ENCODE measurements around the gene THSD4. TPM values are rescaled to one million over a fixed set of nuclear protein-coding genes. Genes with fewer than 3 reads are reported as not detected.

The THSD4 gene
- total and polyA plus RNA-seq, 2 donors (not counting 1 experiment from before 2014, with no cell fraction given): 43.1 to 95.5 TPM

GRCh38 chr15:71573599-71573998 is 458.3 kb downstream of the THSD4 start:
- H4K20me1 ChIP-seq (ENCODE audit: control insufficient read depth, extremely low read depth, insufficient read depth, low read length): no peaks in the 10 kb centered on the region
- no peaks in the 10 kb centered on the region for H3K79me2 ChIP-seq (ENCODE audit: control insufficient read depth, insufficient read depth, low read length)
- H3K27me3 ChIP-seq (ENCODE audit: control insufficient read depth, insufficient read depth, low read length): no peaks in the 10 kb centered on the region
- no peak overlapping the region for H3K4me2 ChIP-seq (ENCODE audit: extremely low read depth, insufficient read depth, low read length)
- no peak overlapping the region for H3K9ac ChIP-seq (ENCODE audit: insufficient read depth, low read length)
- no peak overlapping the region for H3K27ac ChIP-seq (ENCODE audit: insufficient read depth, low read length)
- H2AFZ ChIP-seq (ENCODE audit: low read length): no peak overlapping the region
- H3K4me3 ChIP-seq (replicated peaks in 1 of 4; ENCODE audit: control extremely low read depth in 1 of 4, insufficient read depth in 1 of 4, low read depth in 3 of 4, low read length in 4 of 4): no peak overlapping the region
- no peak for DNase-seq (ENCODE audit: low read depth in 2 of 2)
- no peaks in the 10 kb centered on the region for H3K4me1 ChIP-seq (ENCODE audit: control insufficient read depth, extremely low read depth, insufficient read depth, low read length)
- no peak for TF ChIP-seq EZH2 (IDR thresholded peaks at IDR 0.05; ENCODE audit: low read length, missing control alignments)
- TF ChIP-seq CTCF (conservative IDR thresholded peaks at IDR 0.05 in 1 of 2, IDR thresholded peaks at IDR 0.05 in 1 of 2; ENCODE audit: low read depth in 1 of 2, low read length in 2 of 2): no peak
- H3K9me3 ChIP-seq (ENCODE audit: control insufficient read depth, insufficient read depth, low read depth, low read length): no peaks in the 10 kb centered on the region
- no peaks in the 10 kb centered on the region for H3K36me3 ChIP-seq (ENCODE audit: control insufficient read depth, insufficient read depth, low read length)

- no peaks in the 10 kb centered on the region for H3K27me3 ChIP-seq (ENCODE audit: control insufficient read depth, insufficient read depth, low read length)
These were observed 460.3 kb downstream of the THSD4 start for GRCh38 chr15:71575474-71576045.

GRCh38 chr15:71577071-71577470 is 461.8 kb downstream of the THSD4 start:
- Histone ChIP-seq H3K9me3 (ENCODE audit: control insufficient read depth, insufficient read depth, low read depth, low read length) (no peaks in the 10 kb centered on the region), H3K79me2 (ENCODE audit: control insufficient read depth, insufficient read depth, low read length) (no peaks in the 10 kb centered on the region), H3K4me2 (ENCODE audit: extremely low read depth, insufficient read depth, low read length) (no peak overlapping the region), H4K20me1 (ENCODE audit: control insufficient read depth, extremely low read depth, insufficient read depth, low read length) (no peaks in the 10 kb centered on the region), H2AFZ (ENCODE audit: low read length) (no peak overlapping the region), H3K36me3 (ENCODE audit: control insufficient read depth, insufficient read depth, low read length) (no peaks in the 10 kb centered on the region), H3K4me3 (replicated peaks in 1 of 4; ENCODE audit: control extremely low read depth in 1 of 4, insufficient read depth in 1 of 4, low read depth in 3 of 4, low read length in 4 of 4) (no peak overlapping the region), H3K9ac (ENCODE audit: insufficient read depth, low read length) (no peak overlapping the region), H3K27me3 (ENCODE audit: control insufficient read depth, insufficient read depth, low read length) (no peaks in the 10 kb centered on the region), H3K27ac (ENCODE audit: insufficient read depth, low read length) (no peak overlapping the region), H3K4me1 (ENCODE audit: control insufficient read depth, extremely low read depth, insufficient read depth, low read length) (no peaks in the 10 kb centered on the region)
- TF ChIP-seq EZH2 (IDR thresholded peaks at IDR 0.05; ENCODE audit: low read length, missing control alignments) (no peak), CTCF (conservative IDR thresholded peaks at IDR 0.05 in 1 of 2, IDR thresholded peaks at IDR 0.05 in 1 of 2; ENCODE audit: low read depth in 1 of 2, low read length in 2 of 2) (no peak)
- no peak for DNase-seq (ENCODE audit: low read depth in 2 of 2)

More at GRCh38 chr15:71575474-71576045, 460.3 kb downstream of the THSD4 start:
- DNase-seq (ENCODE audit: low read depth in 2 of 2): peak in 1 of 2 donors; percentile 46
- H3K4me1 ChIP-seq (ENCODE audit: control insufficient read depth, extremely low read depth, insufficient read depth, low read length): no peaks in the 10 kb centered on the region
- no peak overlapping the region for H3K9ac ChIP-seq (ENCODE audit: insufficient read depth, low read length)
- no peaks in the 10 kb centered on the region for H3K9me3 ChIP-seq (ENCODE audit: control insufficient read depth, insufficient read depth, low read depth, low read length)
- H3K4me3 ChIP-seq (replicated peaks in 1 of 4; ENCODE audit: control extremely low read depth in 1 of 4, insufficient read depth in 1 of 4, low read depth in 3 of 4, low read length in 4 of 4): no peak overlapping the region
- H3K79me2 ChIP-seq (ENCODE audit: control insufficient read depth, insufficient read depth, low read length): no peaks in the 10 kb centered on the region
- H2AFZ ChIP-seq (ENCODE audit: low read length): no peak overlapping the region
- no peaks in the 10 kb centered on the region for H4K20me1 ChIP-seq (ENCODE audit: control insufficient read depth, extremely low read depth, insufficient read depth, low read length)
- H3K36me3 ChIP-seq (ENCODE audit: control insufficient read depth, insufficient read depth, low read length): no peaks in the 10 kb centered on the region
- TF ChIP-seq EZH2 (IDR thresholded peaks at IDR 0.05; ENCODE audit: low read length, missing control alignments) (no peak), CTCF (conservative IDR thresholded peaks at IDR 0.05 in 1 of 2, IDR thresholded peaks at IDR 0.05 in 1 of 2; ENCODE audit: low read depth in 1 of 2, low read length in 2 of 2) (peak; percentile 41 to 69)
- no peak overlapping the region for H3K27ac ChIP-seq (ENCODE audit: insufficient read depth, low read length)
- no peak overlapping the region for H3K4me2 ChIP-seq (ENCODE audit: extremely low read depth, insufficient read depth, low read length)

All from fibroblast of lung (primary cell).